C4-2B (cell line): Measurements from ENCODE around the gene KNDC1.

Experiments
- CTCF ChIP-seq: fragments of 450-650 bp; conservative IDR thresholded peaks from 2 replicates; pipeline ENCODE4 v1.5.1; 2017; ENCODE audit warnings: mild to moderate bottlenecking
- ZFX ChIP-seq: fragments of 450-650 bp; IDR thresholded peaks from 2 replicates; pipeline ENCODE4 v1.6.1; 2017

DNA sequence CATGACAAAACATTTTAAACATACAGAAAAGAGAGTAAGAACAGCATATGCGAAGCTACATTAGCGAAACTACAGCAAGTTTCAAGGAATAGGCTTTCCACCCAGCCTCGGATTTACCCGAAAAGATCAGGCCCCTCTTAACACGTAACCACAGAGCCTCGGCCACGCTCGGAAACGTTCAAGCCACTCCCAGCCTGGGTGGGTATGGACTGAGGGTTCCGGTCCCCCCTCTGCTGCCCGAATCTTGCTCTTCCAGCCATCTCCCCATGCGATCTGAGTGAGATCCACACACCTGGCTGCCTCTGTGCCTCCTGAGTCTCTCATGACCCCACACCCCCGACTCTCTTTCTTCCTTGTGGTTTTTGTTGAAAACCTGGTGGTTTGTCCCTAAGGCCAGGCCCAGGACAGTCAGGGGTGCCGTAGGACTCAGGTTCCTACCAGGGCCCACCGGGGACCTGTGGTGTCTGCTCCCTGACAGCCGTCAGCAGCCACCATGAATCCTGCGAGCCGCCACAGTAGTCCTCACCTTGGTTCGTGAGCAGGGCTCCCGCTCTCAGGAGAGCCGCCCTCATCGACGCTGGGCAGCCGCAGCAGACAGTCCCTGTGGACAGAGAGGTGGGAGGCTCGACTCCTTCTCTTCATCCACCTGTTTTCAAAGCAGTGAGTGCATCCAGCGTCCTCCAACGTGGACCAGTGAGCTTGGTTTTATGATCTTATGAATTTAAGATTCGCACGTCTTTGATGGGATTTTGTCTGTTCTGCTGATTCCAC, 18.5 kb downstream of the KNDC1 start:
- TF ChIP-seq CTCF, result no peak
- no peak for TF ChIP-seq ZFX
